WERI-Rb-1 (cell line): ENCODE measurements around the gene LIPE.

ENCODE experiments used
- DNase-seq: peaks from one replicate; pipeline ENCODE4 v3.0.0-alpha.2; 2020
- H3K27ac ChIP-seq: fragments of 250-450 bp; sonication (Bioruptor Pico); 2 replicates; pipeline ENCODE4 v1.5.1; 2020; ENCODE audit warnings: mild to moderate bottlenecking, moderate library complexity
- H3K27me3 ChIP-seq: fragments of 250-450 bp; sonication (Bioruptor Pico); 2 replicates; pipeline ENCODE4 v1.5.1; 2021; ENCODE audit warnings: mild to moderate bottlenecking, low read depth, moderate library complexity; ENCODE audit not compliant: insufficient read depth, severe bottlenecking
- H3K36me3 ChIP-seq: fragments of 250-450 bp; sonication (Bioruptor Pico); 2 replicates; pipeline ENCODE4 v1.5.1; 2020; ENCODE audit warnings: mild to moderate bottlenecking, moderate library complexity
- H3K4me3 ChIP-seq: 2 replicates; pipeline ENCODE4 v1.5.1; 2011; ENCODE audit warnings: low read depth, mild to moderate bottlenecking, control low read depth, low read length
- H3K9me3 ChIP-seq: fragments of 250-450 bp; sonication (Bioruptor Pico); 2 replicates; pipeline ENCODE4 v1.5.1; 2021; ENCODE audit warnings: mild to moderate bottlenecking, moderate library complexity; ENCODE audit not compliant: severe bottlenecking
- TF ChIP-seq, protein P1 (sequence below): IDR thresholded peaks from 2 replicates; pipeline ENCODE4 v1.5.1; 2011; ENCODE audit warnings: low read depth, mild to moderate bottlenecking, control low read depth, inconsistent platforms, low read length

LIPE gene

DNA sequence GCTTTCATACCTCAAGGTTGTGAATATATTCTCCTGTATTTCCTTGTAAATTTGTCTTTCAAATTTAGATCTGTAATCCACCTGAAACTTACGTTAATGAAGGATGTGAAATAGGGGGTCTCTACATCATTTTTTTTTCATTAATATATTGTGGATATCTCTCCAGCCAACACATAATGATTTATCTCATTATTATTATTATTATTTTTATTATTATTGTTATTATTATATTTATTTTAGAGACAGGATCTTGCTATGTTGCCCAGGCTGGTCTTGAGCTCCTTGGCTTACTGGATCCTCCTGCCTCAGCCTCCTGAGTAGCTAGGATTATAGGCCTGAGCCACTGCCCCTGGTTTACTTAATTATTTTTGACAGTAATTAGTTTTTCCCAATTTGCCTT is 4.3 kb upstream of the LIPE start:
- DNase-seq, result no peak
- no peaks in the 10 kb centered on the region for H3K36me3 ChIP-seq
- no peak overlapping the region for H3K27ac ChIP-seq
- no peaks in the 10 kb centered on the region for H3K27me3 ChIP-seq
- H3K9me3 ChIP-seq, result no peaks in the 10 kb centered on the region
- TF ChIP-seq, protein P1, sequence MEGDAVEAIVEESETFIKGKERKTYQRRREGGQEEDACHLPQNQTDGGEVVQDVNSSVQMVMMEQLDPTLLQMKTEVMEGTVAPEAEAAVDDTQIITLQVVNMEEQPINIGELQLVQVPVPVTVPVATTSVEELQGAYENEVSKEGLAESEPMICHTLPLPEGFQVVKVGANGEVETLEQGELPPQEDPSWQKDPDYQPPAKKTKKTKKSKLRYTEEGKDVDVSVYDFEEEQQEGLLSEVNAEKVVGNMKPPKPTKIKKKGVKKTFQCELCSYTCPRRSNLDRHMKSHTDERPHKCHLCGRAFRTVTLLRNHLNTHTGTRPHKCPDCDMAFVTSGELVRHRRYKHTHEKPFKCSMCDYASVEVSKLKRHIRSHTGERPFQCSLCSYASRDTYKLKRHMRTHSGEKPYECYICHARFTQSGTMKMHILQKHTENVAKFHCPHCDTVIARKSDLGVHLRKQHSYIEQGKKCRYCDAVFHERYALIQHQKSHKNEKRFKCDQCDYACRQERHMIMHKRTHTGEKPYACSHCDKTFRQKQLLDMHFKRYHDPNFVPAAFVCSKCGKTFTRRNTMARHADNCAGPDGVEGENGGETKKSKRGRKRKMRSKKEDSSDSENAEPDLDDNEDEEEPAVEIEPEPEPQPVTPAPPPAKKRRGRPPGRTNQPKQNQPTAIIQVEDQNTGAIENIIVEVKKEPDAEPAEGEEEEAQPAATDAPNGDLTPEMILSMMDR, result no peak
- H3K4me3 ChIP-seq, result no peak overlapping the region

DNA sequence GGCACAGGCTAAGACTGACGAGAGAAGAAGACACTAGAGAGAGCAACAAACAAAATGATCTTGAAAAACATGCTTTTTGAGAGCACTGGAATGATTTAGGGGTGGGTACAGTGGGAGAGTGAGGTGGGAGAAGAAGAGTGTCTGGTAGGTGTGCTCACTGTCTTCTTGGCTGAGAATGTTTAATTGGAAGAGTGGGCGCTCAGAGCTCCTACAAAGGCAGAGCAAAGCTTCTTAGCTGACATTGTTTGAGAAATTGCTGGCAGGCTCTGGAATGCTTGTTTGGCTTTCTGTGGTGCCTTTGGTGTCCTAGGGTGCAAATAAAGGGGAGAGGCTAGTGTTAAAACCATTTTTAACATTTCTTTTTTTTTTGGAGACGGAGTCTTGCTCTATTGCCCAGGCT is 1.5 kb upstream of the LIPE start:
- DNase-seq, result no peak
- 0 out of 2 replicates have a peak overlapping the region, but pooled peaks have one; percentile 41 for H3K27ac ChIP-seq
- no peaks in the 10 kb centered on the region for H3K27me3 ChIP-seq
- no peak overlapping the region for H3K4me3 ChIP-seq
- TF ChIP-seq, protein P1, result no peak
- H3K36me3 ChIP-seq, result no peaks in the 10 kb centered on the region
- no peaks in the 10 kb centered on the region for H3K9me3 ChIP-seq

DNA sequence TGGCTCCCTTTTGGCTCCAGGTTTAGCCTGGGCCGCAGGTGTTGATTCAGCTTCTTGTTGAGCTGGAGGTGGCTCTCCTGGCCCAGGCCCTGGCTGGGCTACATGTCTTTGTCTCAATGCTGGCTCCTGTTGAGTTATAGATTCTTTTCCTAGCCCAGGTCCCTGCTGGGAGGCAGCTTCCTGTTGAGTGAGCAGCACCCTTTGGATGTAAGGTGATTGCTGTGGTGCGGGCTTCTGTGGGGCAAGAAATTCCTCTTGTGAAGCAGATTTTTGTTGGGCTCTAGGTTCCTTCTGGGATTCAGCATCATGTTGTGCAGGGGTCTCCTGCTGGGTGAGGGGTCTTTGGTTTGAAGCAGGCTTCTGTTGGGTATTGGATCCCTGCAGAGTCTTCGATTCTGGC is 545 bp downstream of the LIPE start:
- DNase-seq, result no peak
- Histone ChIP-seq H3K36me3 (no peaks in the 10 kb centered on the region), H3K4me3 (no peak overlapping the region), H3K27me3 (no peaks in the 10 kb centered on the region), H3K9me3 (peaks cover 2% of the 10 kb centered on the region), H3K27ac (no peak overlapping the region)
- TF ChIP-seq, protein P1, result no peak

DNA sequence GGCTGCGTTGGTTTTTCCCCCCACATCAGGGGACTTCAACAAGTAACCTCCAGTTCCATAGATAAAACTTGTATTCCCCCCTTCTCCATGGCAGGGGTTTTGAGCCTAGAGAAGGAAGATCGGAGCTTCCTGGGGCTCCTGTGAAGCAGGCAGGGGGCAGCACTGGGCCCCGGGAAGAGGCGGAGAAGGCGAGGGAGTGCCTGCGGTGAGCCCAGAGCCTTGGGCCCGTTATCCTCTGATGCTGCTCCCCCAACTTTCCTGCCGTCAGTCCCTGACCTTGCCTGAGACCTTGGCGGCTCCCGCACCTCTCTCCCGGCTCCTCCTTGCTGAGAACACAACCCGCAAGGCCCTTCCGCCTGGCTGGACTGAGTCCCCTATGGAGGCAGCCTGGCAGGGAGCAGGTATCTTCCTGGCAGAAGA is 2.5 kb downstream of the LIPE start:
- TF ChIP-seq, protein P1, result peak; percentile 48
- no peak for DNase-seq
- no peaks in the 10 kb centered on the region for H3K27me3 ChIP-seq

DNA sequence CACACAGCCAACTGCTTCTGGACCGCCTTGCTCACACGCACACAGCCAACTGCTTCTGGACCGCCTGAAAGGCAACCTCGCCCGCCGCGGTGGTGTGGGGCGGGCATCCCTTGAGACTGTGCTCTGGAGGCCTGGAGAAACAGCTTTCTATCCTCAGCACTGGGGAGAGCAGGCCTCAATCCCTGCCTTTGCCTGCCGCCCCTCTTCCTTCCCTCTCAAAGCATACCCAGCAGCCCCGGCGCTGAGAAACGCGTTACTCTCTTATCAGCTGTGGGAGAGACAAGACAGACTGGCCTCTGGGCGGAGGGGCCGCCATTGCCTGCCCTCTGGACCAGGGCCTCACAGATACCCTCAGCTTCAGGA is 2.9 kb downstream of the LIPE start:
- TF ChIP-seq, protein P1, result no peak
- Histone ChIP-seq H3K36me3 (no peaks in the 10 kb centered on the region), H3K27me3 (no peaks in the 10 kb centered on the region), H3K27ac (no peak overlapping the region), H3K9me3 (peaks cover 2% of the 10 kb centered on the region), H3K4me3 (no peak overlapping the region)
- no peak for DNase-seq

More for the DNA sequence above, 2.5 kb downstream of the LIPE start:
- H3K27ac ChIP-seq, result no peak overlapping the region
- no peaks in the 10 kb centered on the region for H3K36me3 ChIP-seq
- no peak overlapping the region for H3K4me3 ChIP-seq
- peaks cover 2% of the 10 kb centered on the region for H3K9me3 ChIP-seq
